ENCODE data around the gene GPHN. TPM values are rescaled to one million over a fixed set of nuclear protein-coding genes. Genes with fewer than 3 reads are reported as not detected.

Gene GPHN
- total RNA-seq, 1 donor from 2014 or later, result 12.4 TPM

DNA sequence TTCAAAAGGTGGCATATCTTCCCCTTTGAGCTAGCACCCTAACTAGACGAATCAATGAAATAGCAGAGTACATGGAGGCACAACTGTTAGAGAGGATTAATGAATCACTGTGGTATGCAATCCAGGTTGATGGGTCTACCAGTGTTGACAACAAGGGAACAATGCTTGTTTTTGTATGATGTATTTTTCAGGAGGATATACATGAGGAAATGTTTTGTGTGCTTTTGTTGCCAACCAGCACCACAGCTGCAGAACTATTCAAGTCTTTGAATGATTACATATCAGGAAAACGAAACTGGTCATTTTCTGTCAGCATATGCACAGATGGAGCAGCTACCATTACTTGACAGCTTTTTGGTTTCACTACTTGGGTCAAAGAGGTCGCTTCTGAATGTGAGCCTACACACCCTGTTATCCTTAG, 142.6 kb downstream of the GPHN start:
- H3K9me3 Mint-ChIP-seq (ENCODE audit: low read depth), result peaks cover 3% of the 10 kb centered on the region
- no peaks in the 10 kb centered on the region for H3K27me3 Mint-ChIP-seq (ENCODE audit: low read depth)
- no peak for DNase-seq (ENCODE audit: low spot score)
- TF ChIP-seq, protein P1, sequence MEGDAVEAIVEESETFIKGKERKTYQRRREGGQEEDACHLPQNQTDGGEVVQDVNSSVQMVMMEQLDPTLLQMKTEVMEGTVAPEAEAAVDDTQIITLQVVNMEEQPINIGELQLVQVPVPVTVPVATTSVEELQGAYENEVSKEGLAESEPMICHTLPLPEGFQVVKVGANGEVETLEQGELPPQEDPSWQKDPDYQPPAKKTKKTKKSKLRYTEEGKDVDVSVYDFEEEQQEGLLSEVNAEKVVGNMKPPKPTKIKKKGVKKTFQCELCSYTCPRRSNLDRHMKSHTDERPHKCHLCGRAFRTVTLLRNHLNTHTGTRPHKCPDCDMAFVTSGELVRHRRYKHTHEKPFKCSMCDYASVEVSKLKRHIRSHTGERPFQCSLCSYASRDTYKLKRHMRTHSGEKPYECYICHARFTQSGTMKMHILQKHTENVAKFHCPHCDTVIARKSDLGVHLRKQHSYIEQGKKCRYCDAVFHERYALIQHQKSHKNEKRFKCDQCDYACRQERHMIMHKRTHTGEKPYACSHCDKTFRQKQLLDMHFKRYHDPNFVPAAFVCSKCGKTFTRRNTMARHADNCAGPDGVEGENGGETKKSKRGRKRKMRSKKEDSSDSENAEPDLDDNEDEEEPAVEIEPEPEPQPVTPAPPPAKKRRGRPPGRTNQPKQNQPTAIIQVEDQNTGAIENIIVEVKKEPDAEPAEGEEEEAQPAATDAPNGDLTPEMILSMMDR (IDR thresholded peaks at IDR 0.05), result no peak
- H3K36me3 Mint-ChIP-seq (ENCODE audit: low read depth), result no peaks in the 10 kb centered on the region
- no peak overlapping the region for H3K27ac Mint-ChIP-seq (ENCODE audit: unreplicated experiment)
- no peak overlapping the region for H3K4me3 Mint-ChIP-seq (ENCODE audit: unreplicated experiment)
- H3K4me1 Mint-ChIP-seq (ENCODE audit: low read depth), result peaks cover 3% of the 10 kb centered on the region

DNA sequence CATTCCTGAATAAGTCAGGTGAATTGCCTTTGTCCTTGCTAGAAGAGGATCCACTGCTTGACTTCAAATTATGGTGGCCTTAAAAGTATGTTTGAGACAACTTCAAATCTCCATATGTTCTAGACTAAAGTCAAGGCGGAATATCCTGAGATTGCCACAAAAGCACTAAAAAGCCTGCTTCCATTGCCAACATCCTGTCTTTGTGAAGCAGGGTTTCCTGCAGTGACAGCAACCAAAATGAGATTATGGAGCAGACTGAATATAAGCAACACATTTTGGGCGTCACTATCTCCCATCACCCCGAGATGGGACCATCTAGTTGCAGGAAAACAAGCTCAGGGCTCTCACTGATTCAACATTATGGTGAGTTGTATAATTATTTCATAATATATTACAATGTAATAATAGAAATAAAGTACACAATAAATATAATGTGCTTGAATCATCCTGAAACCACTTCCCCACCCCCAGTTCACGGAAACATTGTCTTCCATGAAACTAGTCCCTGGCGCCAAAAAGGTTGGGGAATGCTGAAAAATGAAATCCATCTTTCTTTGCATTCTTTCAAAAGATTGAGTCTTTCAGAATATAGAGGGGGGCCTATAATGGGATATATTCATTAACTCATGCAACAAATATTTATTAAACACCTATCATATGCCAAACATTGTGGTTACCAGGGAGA, 143.7 kb downstream of the GPHN start:
- Mint-ChIP-seq H3K4me3 (ENCODE audit: unreplicated experiment) (no peak overlapping the region), H3K36me3 (ENCODE audit: low read depth) (peaks cover 2% of the 10 kb centered on the region), H3K4me1 (ENCODE audit: low read depth) (no peaks in the 10 kb centered on the region), H3K9me3 (ENCODE audit: low read depth) (peaks cover 14% of the 10 kb centered on the region), H3K27ac (ENCODE audit: unreplicated experiment) (no peak overlapping the region), H3K27me3 (ENCODE audit: low read depth) (no peaks in the 10 kb centered on the region)
- DNase-seq (ENCODE audit: low spot score), result no peak
- TF ChIP-seq, protein P1 (IDR thresholded peaks at IDR 0.05), result no peak

DNA sequence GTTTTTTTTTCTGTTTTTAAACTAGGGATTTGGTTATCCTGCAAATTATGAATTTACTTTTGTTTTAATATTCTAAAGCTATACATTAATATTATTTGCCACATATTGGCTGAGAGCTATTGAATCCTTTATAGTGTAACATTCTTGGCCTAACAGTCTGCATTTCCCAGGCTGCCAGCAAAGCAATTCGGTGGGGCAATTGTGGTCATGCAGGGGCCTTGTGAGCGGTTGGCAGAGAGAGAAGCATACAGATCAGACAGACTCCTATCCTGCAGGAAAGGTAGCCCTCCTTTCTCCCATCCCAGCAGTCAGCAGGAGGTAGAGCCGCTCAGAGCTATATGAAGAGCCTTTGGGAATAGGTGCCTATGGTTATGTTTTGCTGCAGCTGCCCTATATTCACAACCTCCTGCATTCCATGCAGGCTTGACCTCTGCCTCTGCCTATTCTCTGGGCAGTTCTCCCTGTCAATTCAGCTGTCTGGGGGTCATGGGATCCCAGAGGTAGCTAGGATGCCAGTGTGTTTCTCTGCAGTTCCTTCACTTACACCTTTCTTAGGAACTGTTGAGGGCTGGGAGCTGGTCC, 144.7 kb downstream of the GPHN start:
- Mint-ChIP-seq H3K27me3 (ENCODE audit: low read depth) (no peaks in the 10 kb centered on the region), H3K27ac (ENCODE audit: unreplicated experiment) (no peak overlapping the region), H3K4me1 (ENCODE audit: low read depth) (no peaks in the 10 kb centered on the region), H3K36me3 (ENCODE audit: low read depth) (peaks cover 4% of the 10 kb centered on the region), H3K4me3 (ENCODE audit: unreplicated experiment) (no peak overlapping the region), H3K9me3 (ENCODE audit: low read depth) (peaks cover 18% of the 10 kb centered on the region)
- TF ChIP-seq, protein P1 (IDR thresholded peaks at IDR 0.05), result no peak
- no peak for DNase-seq (ENCODE audit: low spot score)

DNA sequence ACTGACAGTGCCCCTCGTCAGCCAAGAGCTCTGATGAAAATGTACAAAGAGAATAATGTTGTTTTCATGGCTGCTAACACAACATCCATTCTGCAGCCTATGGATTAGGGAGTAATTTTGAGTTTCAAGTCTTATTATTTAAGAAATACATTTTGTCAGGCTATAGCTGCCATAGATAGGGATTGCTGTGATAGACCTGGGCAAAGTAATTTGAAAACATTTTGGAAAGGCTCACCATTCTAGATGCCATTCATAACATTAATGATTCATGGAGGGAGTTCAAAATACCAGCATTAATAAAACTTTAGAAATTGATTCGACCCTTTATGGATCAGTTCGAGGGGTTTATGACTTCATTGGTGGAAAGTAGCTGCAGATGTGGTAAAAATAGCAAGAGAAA, 149.8 kb downstream of the GPHN start:
- H3K4me3 Mint-ChIP-seq (ENCODE audit: unreplicated experiment), result no peak overlapping the region
- no peak for DNase-seq (ENCODE audit: low spot score)
- peaks cover 7% of the 10 kb centered on the region for H3K36me3 Mint-ChIP-seq (ENCODE audit: low read depth)
- no peak overlapping the region for H3K27ac Mint-ChIP-seq (ENCODE audit: unreplicated experiment)
- H3K4me1 Mint-ChIP-seq (ENCODE audit: low read depth), result no peaks in the 10 kb centered on the region
- H3K9me3 Mint-ChIP-seq (ENCODE audit: low read depth), result peaks cover 27% of the 10 kb centered on the region
- TF ChIP-seq, protein P1 (IDR thresholded peaks at IDR 0.05), result no peak
- no peaks in the 10 kb centered on the region for H3K27me3 Mint-ChIP-seq (ENCODE audit: low read depth)

DNA sequence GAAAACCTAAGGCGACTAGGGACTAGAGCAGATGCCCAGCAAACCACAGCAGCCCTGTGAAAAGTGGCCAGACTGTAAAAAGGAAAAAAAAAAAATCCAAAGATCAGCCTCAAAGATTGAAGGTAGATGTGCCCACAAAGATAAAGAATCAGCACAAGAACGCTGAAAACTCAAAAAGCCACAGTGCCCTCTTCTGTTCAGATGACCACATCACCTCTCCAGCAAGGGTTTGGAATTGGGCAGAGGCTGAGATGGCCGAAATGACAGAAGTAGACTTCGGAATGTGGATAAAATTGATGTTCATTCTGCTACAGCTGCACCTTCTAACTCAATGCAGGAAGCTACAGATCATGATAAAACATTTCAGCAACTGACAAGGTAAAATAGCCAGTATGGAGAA, 154.4 kb downstream of the GPHN start:
- H3K4me1 Mint-ChIP-seq (ENCODE audit: low read depth), result no peaks in the 10 kb centered on the region
- TF ChIP-seq, protein P1 (IDR thresholded peaks at IDR 0.05), result peak; percentile 60
- peaks cover 33% of the 10 kb centered on the region for H3K9me3 Mint-ChIP-seq (ENCODE audit: low read depth)
- H3K27ac Mint-ChIP-seq (ENCODE audit: unreplicated experiment), result no peak overlapping the region
- H3K27me3 Mint-ChIP-seq (ENCODE audit: low read depth), result no peaks in the 10 kb centered on the region
- DNase-seq (ENCODE audit: low spot score), result no peak
- no peak overlapping the region for H3K4me3 Mint-ChIP-seq (ENCODE audit: unreplicated experiment)
- H3K36me3 Mint-ChIP-seq (ENCODE audit: low read depth), result peaks cover 10% of the 10 kb centered on the region
